CD8-positive, alpha-beta memory T cell (primary cell): Measurements from ENCODE around the gene CALN1. TPM values are rescaled to one million over a fixed set of nuclear protein-coding genes. Genes with fewer than 3 reads are reported as not detected.

Experiments used
- CTCF ChIA-PET: fragments of 350-600 bp; sonication (Branson Sonifier 250); formaldehyde crosslinking; loops from one replicate; lab custom pipeline; 2021; ENCODE audit warnings: antibody characterized with exemption; lab: Charles Lee
- POLR2A ChIA-PET: fragments of 350-600 bp; sonication (Branson Sonifier 250); formaldehyde crosslinking; loops from one replicate; lab custom pipeline; 2021; ENCODE audit warnings: antibody characterized with exemption; lab: Charles Lee
- DNase-seq, 5 donors: peaks; one replicate each; pipeline versions ENCODE4 v3.0.0 to v3.0.0-alpha.2; 2020 to 2022; ENCODE audit warnings: mixed read lengths in 1 of 5
- H3K27ac ChIP-seq: one replicate; pipeline ENCODE4 v1.7.0; 2013; ENCODE audit warnings: low read depth, mild to moderate bottlenecking, low read length, moderate library complexity
- H3K27me3 ChIP-seq: 2 replicates; pipeline ENCODE4 v1.7.0; 2013; ENCODE audit warnings: low read length, mild to moderate bottlenecking; ENCODE audit not compliant: insufficient read depth, poor library complexity, severe bottlenecking
- H3K36me3 ChIP-seq: 2 replicates; pipeline ENCODE4 v1.7.0; 2013; ENCODE audit warnings: mild to moderate bottlenecking, low read length, moderate library complexity; ENCODE audit not compliant: insufficient read depth
- H3K4me1 ChIP-seq: 2 replicates; pipeline ENCODE4 v1.7.0; 2013; ENCODE audit warnings: mild to moderate bottlenecking, low read length, moderate library complexity; ENCODE audit not compliant: insufficient read depth
- H3K4me3 ChIP-seq: 2 replicates; pipeline ENCODE4 v1.7.0; 2013; ENCODE audit warnings: mild to moderate bottlenecking, low read length
- H3K9me3 ChIP-seq: 2 replicates; pipeline ENCODE4 v1.7.0; 2013; ENCODE audit warnings: mild to moderate bottlenecking, low read length
- H3K27ac Mint-ChIP-seq, 8 donors: one replicate each; pipeline ENCODE4 v1.8.0; 2020 to 2021; ENCODE audit warnings: mixed read lengths in 8 of 8, mild to moderate bottlenecking in 6 of 8, inconsistent platforms in 3 of 8, moderate library complexity in 3 of 8
- H3K27me3 Mint-ChIP-seq, 2 donors: one replicate each; pipeline ENCODE4 v1.8.0; 2020 to 2021; ENCODE audit warnings: mixed read lengths in 2 of 2, mild to moderate bottlenecking in 1 of 2, moderate library complexity in 1 of 2
- H3K36me3 Mint-ChIP-seq, 3 donors: one replicate each; pipeline ENCODE4 v1.8.0; 2020 to 2021; ENCODE audit warnings: mixed read lengths in 3 of 3, inconsistent platforms in 1 of 3, mild to moderate bottlenecking in 1 of 3
- H3K4me1 Mint-ChIP-seq, 3 donors: one replicate each; pipeline ENCODE4 v1.8.0; 2020 to 2021; ENCODE audit warnings: mixed read lengths in 3 of 3, inconsistent platforms in 1 of 3, mild to moderate bottlenecking in 1 of 3
- H3K4me3 Mint-ChIP-seq, 7 donors: one replicate each; pipeline ENCODE4 v1.8.0; 2020 to 2021; ENCODE audit warnings: mixed read lengths in 7 of 7, mild to moderate bottlenecking in 6 of 7, moderate library complexity in 4 of 7, inconsistent platforms in 2 of 7
- H3K9me3 Mint-ChIP-seq, 5 donors: one replicate each; pipeline ENCODE4 v1.8.0; 2020 to 2022; ENCODE audit warnings: mixed read lengths in 5 of 5, mild to moderate bottlenecking in 3 of 5, moderate library complexity in 2 of 5, inconsistent platforms in 1 of 5
- polyA plus RNA-seq: library from polyadenylated mRNA; unstranded; fragments of 300-500 nt; fragmentation: Illumina TruSeq; gene quantifications from one replicate; pipeline ENCODE4 v1.2.3, GENCODE V29; 2021
- total RNA-seq, 2 experiments: library from RNA; stranded (reverse); gene quantifications; one replicate each; pipeline ENCODE4 v1.2.3, GENCODE V29; 2021

CALN1 gene
- total and polyA plus RNA-seq, 3 experiments from 2014 or later, result not detected

GRCh38 chr7:72429316-72429715 is 17.2 kb upstream of the CALN1 start:
- Histone ChIP-seq H3K9me3 (no peaks in the 10 kb centered on the region), H3K4me3 (no peak overlapping the region), H3K27me3 (no peaks in the 10 kb centered on the region), H3K36me3 (no peaks in the 10 kb centered on the region), H3K4me1 (no peaks in the 10 kb centered on the region), H3K27ac (no peak overlapping the region)
- Mint-ChIP-seq H3K9me3 (peaks cover 0 to 3% (median 0%) of the 10 kb centered on the region in 5 donors), H3K4me1 (no peaks in the 10 kb centered on the region), H3K36me3 (no peaks in the 10 kb centered on the region), H3K4me3 (no peak overlapping the region), H3K27ac (no peak overlapping the region), H3K27me3 (no peaks in the 10 kb centered on the region)
- ChIA-PET POLR2A (no interaction called here), CTCF (no interaction called here)
- DNase-seq, result no peak

GRCh38 chr7:72416846-72417245 is 4.7 kb upstream of the CALN1 start:
- H3K36me3 ChIP-seq, result no peaks in the 10 kb centered on the region
- CTCF ChIA-PET, result no interaction called here

GRCh38 chr7:72415586-72415985 is 3.4 kb upstream of the CALN1 start:
- H3K4me3 ChIP-seq, result no peak overlapping the region
- H3K27ac ChIP-seq, result no peak overlapping the region
- POLR2A ChIA-PET, result no interaction called here
- H3K27me3 ChIP-seq, result no peaks in the 10 kb centered on the region
- H3K9me3 Mint-ChIP-seq, result peaks cover 0 to 6% (median 3%) of the 10 kb centered on the region in 5 donors
- H3K27ac Mint-ChIP-seq, result no peak overlapping the region
- H3K9me3 ChIP-seq, result no peaks in the 10 kb centered on the region
- H3K36me3 ChIP-seq, result no peaks in the 10 kb centered on the region
- H3K27me3 Mint-ChIP-seq, result no peaks in the 10 kb centered on the region
- no peaks in the 10 kb centered on the region for H3K4me1 Mint-ChIP-seq
- no peak for DNase-seq
- no peaks in the 10 kb centered on the region for H3K4me1 ChIP-seq
- no peak overlapping the region for H3K4me3 Mint-ChIP-seq
- CTCF ChIA-PET, result no interaction called here
- no peaks in the 10 kb centered on the region for H3K36me3 Mint-ChIP-seq

More at GRCh38 chr7:72416846-72417245, 4.7 kb upstream of the CALN1 start:
- Histone ChIP-seq H3K27ac (no peak overlapping the region), H3K4me3 (no peak overlapping the region), H3K9me3 (no peaks in the 10 kb centered on the region), H3K27me3 (no peaks in the 10 kb centered on the region), H3K4me1 (no peaks in the 10 kb centered on the region)
- Mint-ChIP-seq H3K9me3 (peaks cover 0 to 10% (median 4%) of the 10 kb centered on the region in 5 donors), H3K4me1 (no peaks in the 10 kb centered on the region), H3K36me3 (no peaks in the 10 kb centered on the region), H3K27me3 (peaks cover 0 to 2% of the 10 kb centered on the region in 2 donors), H3K27ac (no peak overlapping the region), H3K4me3 (no peak overlapping the region)
- POLR2A ChIA-PET, result no interaction called here
- no peak for DNase-seq

- peaks cover 0 to 3% (median 0%) of the 10 kb centered on the region in 5 donors for H3K9me3 Mint-ChIP-seq
These were observed 1.7 kb upstream of the CALN1 start for GRCh38 chr7:72413886-72414285.

GRCh38 chr7:72413290-72413689 is 1.2 kb upstream of the CALN1 start:
- Histone ChIP-seq H3K27me3 (no peaks in the 10 kb centered on the region), H3K4me3 (no peak overlapping the region), H3K9me3 (no peaks in the 10 kb centered on the region), H3K27ac (no peak overlapping the region), H3K36me3 (no peaks in the 10 kb centered on the region), H3K4me1 (no peaks in the 10 kb centered on the region)
- Mint-ChIP-seq H3K9me3 (peaks cover 0 to 3% (median 0%) of the 10 kb centered on the region in 5 donors), H3K27ac (no peak overlapping the region), H3K36me3 (no peaks in the 10 kb centered on the region), H3K27me3 (no peaks in the 10 kb centered on the region), H3K4me1 (no peaks in the 10 kb centered on the region), H3K4me3 (no peak overlapping the region)
- POLR2A ChIA-PET, result no interaction called here
- CTCF ChIA-PET, result no interaction called here
- DNase-seq, result no peak

More at GRCh38 chr7:72413886-72414285, 1.7 kb upstream of the CALN1 start:
- H3K27me3 ChIP-seq, result no peaks in the 10 kb centered on the region
- H3K36me3 Mint-ChIP-seq, result no peaks in the 10 kb centered on the region
- no peak overlapping the region for H3K27ac ChIP-seq
- H3K4me1 ChIP-seq, result no peaks in the 10 kb centered on the region
- H3K27me3 Mint-ChIP-seq, result no peaks in the 10 kb centered on the region
- no peaks in the 10 kb centered on the region for H3K4me1 Mint-ChIP-seq
- no peaks in the 10 kb centered on the region for H3K36me3 ChIP-seq
- H3K4me3 ChIP-seq, result no peak overlapping the region
- DNase-seq, result no peak
- H3K4me3 Mint-ChIP-seq, result no peak overlapping the region
- ChIA-PET POLR2A (no interaction called here), CTCF (no interaction called here)
- H3K27ac Mint-ChIP-seq, result no peak overlapping the region
- no peaks in the 10 kb centered on the region for H3K9me3 ChIP-seq

- no peak overlapping the region for H3K27ac Mint-ChIP-seq
- no peak overlapping the region for H3K4me3 Mint-ChIP-seq
- ChIA-PET POLR2A (no interaction called here), CTCF (no interaction called here)
- DNase-seq, result no peak
- no peaks in the 10 kb centered on the region for H3K9me3 ChIP-seq
- H3K27me3 Mint-ChIP-seq, result no peaks in the 10 kb centered on the region
- no peak overlapping the region for H3K4me3 ChIP-seq
- H3K9me3 Mint-ChIP-seq, result peaks cover 0 to 7% (median 0%) of the 10 kb centered on the region in 5 donors
- H3K27ac ChIP-seq, result no peak overlapping the region
- no peaks in the 10 kb centered on the region for H3K4me1 Mint-ChIP-seq
- no peaks in the 10 kb centered on the region for H3K4me1 ChIP-seq
- H3K27me3 ChIP-seq, result no peaks in the 10 kb centered on the region
- H3K36me3 ChIP-seq, result no peaks in the 10 kb centered on the region
- no peaks in the 10 kb centered on the region for H3K36me3 Mint-ChIP-seq
These were observed 719 bp downstream of the CALN1 start for GRCh38 chr7:72411419-72411818.

- Histone ChIP-seq H3K4me1 (no peaks in the 10 kb centered on the region), H3K27me3 (no peaks in the 10 kb centered on the region), H3K4me3 (no peak overlapping the region), H3K27ac (no peak overlapping the region), H3K36me3 (no peaks in the 10 kb centered on the region), H3K9me3 (no peaks in the 10 kb centered on the region)
- H3K4me1 Mint-ChIP-seq, result no peaks in the 10 kb centered on the region
- DNase-seq, result no peak
- H3K27me3 Mint-ChIP-seq, result no peaks in the 10 kb centered on the region
- H3K27ac Mint-ChIP-seq, result no peak overlapping the region
- no peaks in the 10 kb centered on the region for H3K36me3 Mint-ChIP-seq
- peaks cover 0 to 9% (median 2%) of the 10 kb centered on the region in 5 donors for H3K9me3 Mint-ChIP-seq
- POLR2A ChIA-PET, result no interaction called here
- CTCF ChIA-PET, result no interaction called here
- H3K4me3 Mint-ChIP-seq, result no peak overlapping the region
These were observed 2.5 kb downstream of the CALN1 start for GRCh38 chr7:72409638-72410015.

GRCh38 chr7:72408966-72409637 is 3.0 kb downstream of the CALN1 start:
- no peaks in the 10 kb centered on the region for H3K4me1 ChIP-seq
- no peaks in the 10 kb centered on the region for H3K36me3 ChIP-seq
- no peak overlapping the region for H3K4me3 Mint-ChIP-seq
- H3K27ac ChIP-seq, result no peak overlapping the region
- no peaks in the 10 kb centered on the region for H3K27me3 Mint-ChIP-seq
- no peaks in the 10 kb centered on the region for H3K9me3 ChIP-seq
- no peak overlapping the region for H3K4me3 ChIP-seq
- no peaks in the 10 kb centered on the region for H3K4me1 Mint-ChIP-seq
- ChIA-PET CTCF (no interaction called here), POLR2A (no interaction called here)
- H3K9me3 Mint-ChIP-seq, result peaks cover 0 to 9% (median 6%) of the 10 kb centered on the region in 5 donors
- DNase-seq, result no peak
- H3K36me3 Mint-ChIP-seq, result no peaks in the 10 kb centered on the region
- H3K27ac Mint-ChIP-seq, result no peak overlapping the region
- no peaks in the 10 kb centered on the region for H3K27me3 ChIP-seq
